HS-27A (cell line): ENCODE data around the gene GIMD1.

Experiments used
- DNase-seq: peaks from one replicate; pipeline ENCODE4 v3.0.0-alpha.2; 2012; ENCODE audit warnings: low read depth, missing footprints

GIMD1 gene

DNA sequence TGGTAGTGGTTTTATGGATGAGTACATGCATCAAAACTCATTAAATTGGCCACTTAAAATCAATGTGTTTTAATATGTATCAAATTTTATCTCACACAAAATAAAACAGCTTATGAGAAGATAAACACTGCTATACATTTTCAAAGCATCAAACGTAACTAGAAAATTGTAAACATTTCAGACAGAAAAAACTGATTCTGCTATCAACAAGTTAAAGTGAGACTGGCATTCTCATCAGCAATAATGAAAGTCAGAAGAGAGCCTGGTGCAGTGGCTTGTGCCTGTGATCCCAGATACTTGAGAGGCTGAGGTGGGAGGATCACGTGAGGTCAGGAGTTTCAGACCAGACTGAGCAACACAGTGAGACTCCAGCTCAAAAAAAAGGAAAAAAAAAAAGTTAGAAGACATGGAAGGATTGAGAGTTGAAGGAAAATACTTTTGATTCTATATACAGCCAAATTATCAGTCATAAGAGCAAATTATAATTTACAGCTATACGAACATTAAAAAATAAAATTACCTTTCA is 55.5 kb downstream of the GIMD1 start:
- no peak for DNase-seq

DNA sequence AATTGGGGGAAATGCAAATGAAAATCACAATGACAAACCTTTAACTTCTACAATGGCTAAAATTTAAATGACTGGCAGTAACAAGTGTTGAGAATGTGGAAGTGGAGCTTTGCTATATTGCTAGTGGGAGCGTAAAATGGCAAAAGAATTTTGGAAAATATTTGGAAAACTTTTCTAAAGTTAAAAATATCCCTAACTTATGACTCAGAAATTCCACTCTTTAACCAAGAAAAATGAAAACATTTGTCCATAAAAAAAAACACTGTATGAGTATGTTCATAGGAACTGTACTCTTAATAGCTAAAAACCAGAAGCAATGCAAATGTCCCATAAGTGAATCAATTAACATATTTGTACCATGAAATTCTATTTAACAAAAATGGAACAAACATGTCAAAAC is 56.2 kb downstream of the GIMD1 start:
- no peak for DNase-seq
